ENCODE data around the gene GID4.

The GID4 gene

GRCh38 chr17:18045691-18046350, 6.6 kb downstream of the GID4 start:
- DNase-seq = no peak

GRCh38 chr17:18055597-18055996, 16.4 kb downstream of the GID4 start:
- no peak for DNase-seq

DNA sequence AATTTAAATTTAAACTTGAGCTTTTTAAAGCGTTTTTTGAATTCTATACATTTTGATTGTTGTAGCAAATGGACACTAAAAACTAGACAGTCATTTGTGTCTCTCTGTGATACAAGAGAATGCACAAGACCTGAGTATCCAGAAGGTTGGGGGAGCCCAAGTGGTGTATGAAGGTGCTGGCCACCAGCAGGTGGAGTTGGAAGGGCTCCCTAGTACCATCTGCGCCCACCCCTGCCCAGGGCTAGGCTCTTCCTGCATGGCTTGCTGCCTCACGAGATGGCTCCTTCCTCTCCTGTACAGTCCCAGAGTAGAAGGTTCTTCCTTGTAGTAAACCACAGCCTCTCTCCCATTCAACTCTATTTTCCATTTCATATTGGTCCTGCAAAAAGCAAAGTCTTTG, 17.0 kb downstream of the GID4 start:
- no peak for DNase-seq

DNA sequence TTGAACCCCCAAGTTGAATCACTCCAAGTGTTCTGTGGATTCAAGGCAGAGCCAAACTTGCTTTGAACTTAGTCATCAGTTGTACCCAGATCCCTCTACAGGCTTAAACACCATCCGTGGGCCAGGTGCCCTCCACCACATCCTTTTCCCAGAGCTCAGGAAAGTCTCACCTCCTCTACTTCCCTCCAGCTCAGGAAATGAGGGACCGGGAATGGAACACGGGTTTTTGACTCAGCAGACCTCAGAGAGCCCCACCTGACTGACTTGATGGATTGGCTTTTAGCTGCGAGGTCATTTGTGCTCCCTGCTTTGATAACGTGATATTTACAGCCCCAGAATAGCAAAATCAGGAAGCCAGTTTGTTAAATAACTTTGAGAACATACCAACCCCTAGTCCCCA, 20.1 kb downstream of the GID4 start:
- no peak for DNase-seq

DNA sequence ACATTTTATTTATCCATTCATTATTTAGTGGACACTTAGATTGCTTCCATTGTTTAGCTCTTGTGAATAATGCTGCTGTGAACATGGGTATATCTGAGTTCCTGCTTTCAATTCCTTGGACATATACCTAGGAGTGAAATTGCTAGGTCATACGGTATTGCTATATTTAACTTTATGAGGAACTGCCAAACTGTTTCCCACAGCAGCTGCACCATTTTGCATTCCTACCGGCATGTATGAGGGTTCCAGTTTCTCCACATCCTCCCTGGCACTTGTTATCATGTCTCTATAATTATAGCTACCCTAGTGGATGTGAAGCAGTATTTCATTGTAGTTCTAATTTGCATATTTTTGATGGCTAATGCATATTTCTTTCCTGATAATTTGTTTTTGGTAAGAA, 24.8 kb downstream of the GID4 start:
- no peak for DNase-seq

GRCh38 chr17:18065546-18065945, 26.3 kb downstream of the GID4 start:
- no peak for DNase-seq

- no peak for DNase-seq
These were observed 27.7 kb downstream of the GID4 start for GRCh38 chr17:18066866-18067265.

GRCh38 chr17:18069101-18069500, 29.9 kb downstream of the GID4 start:
- DNase-seq = no peak

DNA sequence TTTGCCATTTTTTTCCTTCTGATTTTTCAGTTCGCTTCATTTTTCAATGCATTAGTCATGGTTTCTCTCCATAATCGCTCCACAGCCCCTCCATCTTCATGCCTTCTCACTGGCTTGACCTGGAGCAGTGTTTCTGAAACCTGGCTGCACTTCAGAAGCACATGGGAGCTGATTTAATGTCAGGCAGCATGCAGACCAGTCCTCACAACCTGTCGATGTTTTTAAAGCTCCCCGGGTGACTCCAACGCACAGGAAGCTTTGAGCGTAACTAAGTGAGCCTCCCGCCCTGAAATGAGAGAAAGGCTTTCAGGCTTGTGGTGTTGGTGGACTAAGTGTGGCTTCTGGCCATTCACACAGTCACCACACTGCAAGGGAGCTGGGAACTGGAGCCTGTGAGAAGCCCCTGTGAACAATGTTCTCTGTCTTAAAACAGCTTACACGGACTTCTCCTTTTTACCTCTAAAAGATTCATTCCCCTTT, 31.7 kb downstream of the GID4 start:
- no peak for DNase-seq

DNA sequence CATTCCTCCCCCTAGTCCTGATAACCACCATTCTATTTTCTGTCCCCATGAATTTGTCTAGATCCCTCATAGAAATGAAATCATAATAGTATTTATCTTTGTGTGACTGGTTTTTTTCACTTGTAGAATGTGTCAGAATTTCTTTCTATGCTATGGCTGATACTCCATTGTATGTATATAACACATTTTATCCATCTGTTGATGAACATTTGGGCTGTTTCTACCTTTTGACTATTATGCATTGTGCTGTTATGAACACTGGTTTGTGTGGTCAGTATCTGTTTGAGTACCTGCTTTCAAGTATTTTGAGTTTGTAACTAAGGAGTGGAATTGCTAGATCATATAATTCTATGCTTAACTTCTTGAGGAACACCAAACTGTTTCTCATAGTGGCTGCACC, 32.5 kb downstream of the GID4 start:
- no peak for DNase-seq

- DNase-seq = no peak
These were observed 35.5 kb downstream of the GID4 start for GRCh38 chr17:18074566-18075272.

GRCh38 chr17:18076936-18077335, 37.7 kb downstream of the GID4 start:
- no peak for DNase-seq

DNA sequence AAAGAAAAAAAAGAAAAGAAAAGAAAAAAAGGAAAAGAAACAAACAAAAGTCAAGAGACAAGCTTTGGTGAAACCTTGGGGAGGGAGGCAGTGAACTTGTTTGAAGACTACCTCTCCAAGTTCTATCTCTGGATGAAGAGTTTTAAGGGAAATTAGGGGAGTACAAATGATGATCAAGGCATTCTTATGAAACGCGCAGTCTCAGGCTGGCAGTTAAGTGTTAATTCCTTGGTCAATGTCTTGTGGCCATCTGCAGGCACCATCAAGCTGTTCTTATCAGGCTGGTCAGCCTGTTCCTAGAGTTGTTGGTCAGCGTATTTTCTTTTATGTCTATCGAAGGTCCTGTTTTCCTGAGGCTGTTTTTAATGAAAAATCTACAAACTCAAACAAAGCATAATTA, 40.3 kb downstream of the GID4 start:
- DNase-seq = no peak

DNA sequence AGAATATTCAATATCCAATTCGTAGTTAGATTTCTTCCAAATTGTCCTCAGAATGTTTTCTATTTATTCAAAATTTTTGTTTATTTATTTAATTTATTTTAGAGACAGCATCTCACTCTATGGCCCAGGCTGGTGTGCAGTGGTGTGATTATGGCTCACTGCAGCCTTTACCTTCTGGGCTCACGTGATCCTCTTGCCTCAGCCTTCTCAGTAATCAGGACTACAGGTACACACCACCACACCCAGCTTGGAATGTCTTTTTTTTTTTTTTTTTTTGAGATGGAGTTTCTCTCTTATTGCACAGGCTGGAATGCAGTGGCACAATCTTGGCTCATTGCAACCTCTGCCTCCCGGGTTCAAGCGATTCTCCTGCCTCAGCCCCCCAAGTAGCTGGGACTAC, 45.0 kb downstream of the GID4 start:
- no peak for DNase-seq

GRCh38 chr17:18087610-18088491, 48.6 kb downstream of the GID4 start, which contains the start of gene DRG2:
DRG2 (plus strand) TSS chr17:18087948; CDS start chr17:18088024, 76 bp downstream.
- peak; percentile 96 for DNase-seq

- no peak for DNase-seq
These were observed 50.4 kb downstream of the GID4 start for GRCh38 chr17:18089613-18090012.

DNA sequence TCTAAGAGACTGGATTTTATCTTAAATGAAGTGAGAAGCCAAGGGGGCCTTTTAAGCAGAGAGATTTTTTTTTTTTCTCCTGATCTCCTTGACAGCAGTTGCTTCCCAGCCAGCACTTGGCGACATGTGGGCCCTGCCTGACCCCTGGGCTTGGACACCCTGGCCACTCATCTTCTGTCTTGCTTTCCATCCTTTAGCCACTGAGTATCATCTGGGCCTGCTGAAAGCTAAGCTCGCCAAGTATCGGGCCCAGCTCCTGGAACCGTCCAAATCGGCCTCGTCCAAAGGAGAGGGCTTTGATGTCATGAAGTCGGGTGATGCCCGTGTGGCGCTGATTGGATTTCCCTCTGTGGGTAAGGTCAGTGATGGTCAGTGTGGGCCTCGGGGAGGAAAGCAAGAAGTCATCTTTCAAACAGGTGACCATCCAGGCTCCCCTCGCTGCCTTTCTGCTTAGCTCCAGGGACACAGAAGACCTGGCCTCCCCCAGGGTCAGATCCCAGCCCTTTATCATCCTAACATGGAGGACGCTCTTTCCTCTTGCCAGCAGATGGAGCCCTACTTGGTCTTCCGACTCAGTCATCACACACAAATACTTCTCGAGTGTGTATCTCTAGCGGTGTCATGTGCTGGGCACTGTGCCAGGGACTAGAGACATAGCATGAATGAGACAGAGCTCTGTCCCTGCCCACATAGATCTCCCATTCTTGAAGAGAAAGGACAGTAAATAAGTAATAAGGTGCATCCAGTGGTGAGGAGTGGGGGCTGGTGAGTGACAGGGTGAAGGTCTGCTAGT, 54.6 kb downstream of the GID4 start:
- no peak for DNase-seq

GRCh38 chr17:18094409-18094807, 55.2 kb downstream of the GID4 start:
- no peak for DNase-seq

DNA sequence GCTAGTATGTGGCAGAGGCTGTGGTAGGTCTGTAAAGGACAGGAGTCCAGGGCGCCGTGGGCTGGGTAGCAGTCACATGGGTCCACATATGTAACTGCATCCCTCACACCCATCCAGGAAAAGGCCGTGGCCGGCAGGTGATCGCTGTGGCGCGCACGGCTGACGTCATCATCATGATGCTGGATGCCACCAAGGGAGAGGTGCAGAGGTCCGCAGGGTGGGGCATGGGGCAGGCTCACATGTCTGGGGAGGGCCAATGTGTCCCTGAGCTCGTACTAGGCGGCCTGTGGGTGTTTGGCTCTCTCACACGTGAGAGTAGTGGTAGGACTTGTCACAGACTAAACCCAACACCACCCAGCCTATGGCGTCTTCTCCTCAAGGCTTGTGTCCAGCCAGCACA, 60.3 kb downstream of the GID4 start:
- DNase-seq = no peak

DNA sequence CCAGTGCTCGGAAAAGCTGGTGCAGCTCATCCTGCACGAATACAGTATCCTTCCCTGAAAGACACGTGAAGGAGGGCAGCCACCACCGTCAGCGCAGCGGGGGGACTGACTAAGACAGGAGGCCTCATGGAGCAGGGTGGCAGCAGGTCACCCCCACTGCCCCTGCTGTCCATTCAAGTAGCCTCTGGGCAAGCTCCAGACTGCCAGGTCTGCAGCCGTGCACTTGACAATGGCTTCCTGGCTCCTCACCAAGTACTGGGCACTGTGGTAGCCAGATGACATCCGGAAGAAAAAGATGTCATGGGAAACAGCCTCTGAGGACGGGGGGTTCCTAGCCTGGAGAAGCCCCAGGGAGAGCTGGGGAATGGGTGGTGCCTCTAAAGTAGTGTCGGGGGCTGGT, 61.4 kb downstream of the GID4 start:
- no peak for DNase-seq

DNA sequence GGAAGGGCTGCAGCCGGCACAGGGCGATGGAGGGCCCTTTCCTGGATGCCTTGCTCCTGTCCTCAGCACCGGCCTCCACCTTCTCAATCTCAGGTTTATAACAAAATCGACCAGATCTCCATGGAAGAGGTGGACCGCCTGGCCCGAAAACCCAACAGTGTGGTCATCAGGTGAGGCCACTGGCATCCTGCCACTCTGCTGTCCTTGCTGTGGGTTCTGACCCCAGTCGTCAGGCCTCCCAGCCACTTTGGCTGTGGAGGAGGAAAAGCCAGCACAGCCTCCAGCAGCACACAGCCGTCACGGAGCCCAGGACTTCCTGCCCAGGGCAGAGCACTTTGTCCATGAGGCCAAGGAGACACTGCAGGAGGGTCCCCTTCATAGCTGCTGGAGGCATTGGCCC, 62.6 kb downstream of the GID4 start:
- no peak for DNase-seq

DNA sequence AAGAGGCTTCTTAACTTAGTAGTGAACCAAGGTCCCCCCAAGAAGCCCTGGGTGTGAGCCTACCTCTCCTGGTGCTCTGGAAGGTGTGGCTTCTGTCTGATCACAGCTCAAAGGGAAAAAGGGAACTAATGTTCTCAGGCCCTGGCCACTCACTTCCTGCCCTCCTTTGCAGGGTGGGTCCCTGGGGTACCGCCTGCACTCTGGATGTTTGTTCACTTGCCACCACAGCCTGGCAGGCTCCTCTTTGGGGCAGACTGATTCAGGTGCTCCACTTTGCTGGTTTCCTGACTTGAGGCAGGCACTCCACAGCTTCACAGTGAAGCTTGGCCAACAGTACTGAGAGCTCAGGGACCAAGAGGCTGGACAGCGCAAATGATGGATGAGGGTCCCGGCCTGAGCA, 63.4 kb downstream of the GID4 start:
- no peak for DNase-seq

DNA sequence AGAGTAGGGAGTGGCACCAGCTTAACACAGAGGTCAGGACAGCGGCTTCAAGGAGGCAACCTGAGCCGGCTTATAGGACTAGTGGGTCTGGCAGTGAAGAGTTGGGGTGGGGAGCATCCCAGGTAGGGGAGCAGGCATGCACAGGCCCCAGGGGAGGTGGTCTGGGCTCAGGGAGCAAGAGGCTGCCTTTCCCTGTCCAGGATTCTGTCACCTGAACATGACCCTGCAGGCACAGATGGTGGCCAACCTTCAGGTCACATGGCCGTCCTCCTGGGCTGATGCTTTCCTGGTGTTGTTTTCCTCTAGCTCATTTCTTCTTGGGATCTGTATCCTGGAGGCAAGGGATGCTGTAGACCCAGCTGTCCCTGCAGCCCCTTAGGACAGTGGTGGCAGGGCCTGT, 65.8 kb downstream of the GID4 start:
- no peak for DNase-seq
